HUES6 (cell line): Measurements from ENCODE around the gene MFSD2A.

Experiments used
- H3K27ac ChIP-seq: 2 replicates; pipeline ENCODE4 v1.7.0; 2013; ENCODE audit warnings: low read depth, mild to moderate bottlenecking, low read length, inconsistent platforms
- H3K27me3 ChIP-seq: 2 replicates; pipeline ENCODE4 v1.6.1; 2013; ENCODE audit warnings: low read length; ENCODE audit not compliant: control insufficient read depth, insufficient read depth
- H3K36me3 ChIP-seq: 2 replicates; pipeline ENCODE4 v1.6.1; 2013; ENCODE audit warnings: low read length; ENCODE audit not compliant: control insufficient read depth, insufficient read depth
- H3K4me1 ChIP-seq: 2 replicates; pipeline ENCODE4 v1.6.1; 2013; ENCODE audit warnings: low read length; ENCODE audit not compliant: control insufficient read depth, insufficient read depth
- H3K4me3 ChIP-seq: 2 replicates; pipeline ENCODE4 v1.5.1; 2013; ENCODE audit warnings: low read depth, low read length
- H3K9ac ChIP-seq: one replicate; pipeline ENCODE4 v1.6.1; 2013; ENCODE audit warnings: mild to moderate bottlenecking, low read length
- H3K9me3 ChIP-seq: 2 replicates; pipeline ENCODE4 v1.6.1; 2013; ENCODE audit warnings: low read depth, low read length; ENCODE audit not compliant: control insufficient read depth, insufficient read depth

Gene MFSD2A

GRCh38 chr1:39984951-39985350 lies 30.0 kb downstream of the MFSD2A start:
- H3K27ac ChIP-seq = no peak overlapping the region
- H3K4me3 ChIP-seq = no peak overlapping the region
- H3K9ac ChIP-seq = no peak overlapping the region
- no peaks in the 10 kb centered on the region for H3K9me3 ChIP-seq
- H3K36me3 ChIP-seq = no peaks in the 10 kb centered on the region
- H3K27me3 ChIP-seq = no peaks in the 10 kb centered on the region
- H3K4me1 ChIP-seq = peaks cover 26% of the 10 kb centered on the region

- Histone ChIP-seq H3K4me3 (no peak overlapping the region), H3K36me3 (no peaks in the 10 kb centered on the region), H3K9ac (no peak overlapping the region), H3K27ac (no peak overlapping the region), H3K27me3 (no peaks in the 10 kb centered on the region), H3K9me3 (no peaks in the 10 kb centered on the region), H3K4me1 (peaks cover 9% of the 10 kb centered on the region; the same call in 1 of the 2 replicates)
Measured at GRCh38 chr1:39987869-39988268, 32.9 kb downstream of the MFSD2A start.

DNA sequence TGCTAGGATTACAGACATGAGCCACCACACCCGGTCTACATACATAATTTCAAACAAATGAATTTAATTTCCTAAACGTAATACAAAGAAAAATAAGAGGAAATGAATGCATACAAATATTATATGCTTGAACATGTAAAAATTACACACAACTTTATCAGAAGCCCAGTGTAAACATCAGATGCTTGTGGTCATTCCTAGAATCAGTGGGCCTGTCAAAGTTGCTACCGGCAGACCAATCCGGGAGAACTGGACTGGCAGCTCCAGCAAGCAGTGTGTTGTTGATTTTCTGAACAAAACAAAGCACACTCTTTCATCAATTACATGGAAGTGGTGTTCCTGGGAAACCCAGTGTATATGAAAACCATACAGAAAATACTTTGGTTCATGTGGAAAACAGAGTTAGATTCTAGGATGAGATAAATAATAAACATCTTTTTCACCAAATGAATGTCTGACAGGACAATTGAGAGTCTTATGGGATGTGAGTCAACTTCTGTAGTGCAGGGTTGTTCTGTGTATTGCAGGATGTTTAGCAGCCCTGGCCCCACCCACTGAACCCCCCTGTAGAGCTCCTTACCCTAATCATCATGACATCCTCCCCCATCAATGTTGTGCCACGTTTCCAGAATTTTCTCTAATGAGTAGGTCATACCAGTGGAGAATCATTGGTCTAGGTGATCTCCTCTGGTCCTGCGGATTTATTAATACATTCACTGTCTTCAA lies 33.8 kb downstream of the MFSD2A start:
- Histone ChIP-seq H3K9ac (no peak overlapping the region), H3K4me3 (no peak overlapping the region), H3K9me3 (no peaks in the 10 kb centered on the region), H3K27ac (no peak overlapping the region), H3K27me3 (no peaks in the 10 kb centered on the region), H3K4me1 (peaks cover 9% of the 10 kb centered on the region; the same call in 1 of the 2 replicates), H3K36me3 (no peaks in the 10 kb centered on the region)

DNA sequence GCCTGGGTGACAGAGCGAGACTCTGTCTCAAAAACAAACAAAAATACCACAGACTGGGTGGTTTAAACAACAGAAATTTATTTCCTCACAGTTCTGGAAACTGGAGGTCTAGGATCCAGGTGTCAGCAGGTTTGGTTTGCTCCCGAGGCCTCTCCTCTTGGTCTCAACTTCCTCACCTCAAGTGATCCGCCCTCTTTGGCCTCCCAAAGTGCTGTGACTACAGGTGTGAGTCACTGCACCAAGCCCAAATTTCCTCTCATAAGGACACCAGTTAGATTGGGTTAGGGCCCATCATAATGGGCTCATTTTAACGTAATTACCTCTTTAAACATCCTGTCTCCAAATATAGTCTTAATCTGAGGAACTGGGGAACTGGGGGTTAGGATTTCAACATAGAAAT lies 35.5 kb downstream of the MFSD2A start:
- H3K27ac ChIP-seq = no peak overlapping the region
- H3K9ac ChIP-seq = no peak overlapping the region
- H3K4me3 ChIP-seq = no peak overlapping the region
- H3K4me1 ChIP-seq = peaks cover 5% of the 10 kb centered on the region; the same call in 1 of the 2 replicates
- no peaks in the 10 kb centered on the region for H3K36me3 ChIP-seq
- H3K9me3 ChIP-seq = no peaks in the 10 kb centered on the region
- H3K27me3 ChIP-seq = no peaks in the 10 kb centered on the region

DNA sequence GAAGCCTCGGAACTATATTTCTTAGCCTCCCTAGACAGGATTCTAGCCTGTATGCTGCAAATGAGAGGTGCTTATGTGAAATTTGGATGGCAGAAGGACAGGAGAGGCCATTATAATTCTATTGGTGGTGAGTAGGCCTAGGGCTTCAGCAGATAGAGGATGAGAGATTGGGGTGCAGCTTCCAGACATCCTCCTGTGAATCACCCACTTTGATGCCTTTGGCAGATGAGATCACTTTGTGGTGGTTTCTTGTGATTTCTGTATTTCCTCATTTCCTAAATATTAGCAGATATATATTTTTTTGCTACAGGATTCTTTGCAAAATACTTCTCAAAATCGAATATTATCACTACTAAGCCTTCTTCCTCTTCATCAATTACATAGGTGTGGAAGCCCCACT lies 37.3 kb downstream of the MFSD2A start:
- Histone ChIP-seq H3K9me3 (no peaks in the 10 kb centered on the region), H3K4me1 (no peaks in the 10 kb centered on the region), H3K4me3 (no peak overlapping the region), H3K36me3 (no peaks in the 10 kb centered on the region), H3K27me3 (no peaks in the 10 kb centered on the region), H3K27ac (no peak overlapping the region), H3K9ac (no peak overlapping the region)

DNA sequence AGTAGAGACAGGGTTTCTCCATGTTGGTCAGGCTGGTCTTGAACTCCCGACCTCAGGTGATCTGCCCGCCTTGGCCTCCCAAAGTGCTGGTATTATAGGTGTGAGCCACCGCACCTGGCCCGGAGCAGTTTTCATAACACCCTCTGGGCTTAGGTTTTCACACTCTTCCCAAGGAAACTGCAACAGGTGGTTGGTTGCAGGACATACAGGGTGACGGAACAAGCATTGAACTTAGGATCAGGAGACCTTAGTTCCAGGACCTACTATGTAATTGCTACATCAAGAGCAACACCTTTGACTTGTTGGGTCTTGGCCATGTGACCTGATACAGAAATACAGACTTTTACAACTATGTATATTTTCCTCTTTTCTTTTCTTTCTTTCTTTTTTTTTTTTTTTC lies 37.9 kb downstream of the MFSD2A start:
- Histone ChIP-seq H3K9ac (no peak overlapping the region), H3K4me3 (no peak overlapping the region), H3K36me3 (no peaks in the 10 kb centered on the region), H3K4me1 (no peaks in the 10 kb centered on the region), H3K27me3 (no peaks in the 10 kb centered on the region), H3K9me3 (no peaks in the 10 kb centered on the region), H3K27ac (no peak overlapping the region)

GRCh38 chr1:39995973-39996393 lies 41.0 kb downstream of the MFSD2A start:
- Histone ChIP-seq H3K9me3 (peaks cover 3% of the 10 kb centered on the region), H3K27ac (no peak overlapping the region), H3K9ac (no peak overlapping the region), H3K36me3 (no peaks in the 10 kb centered on the region), H3K4me1 (no peaks in the 10 kb centered on the region), H3K27me3 (no peaks in the 10 kb centered on the region), H3K4me3 (no peak overlapping the region)

- peaks cover 3% of the 10 kb centered on the region for H3K9me3 ChIP-seq
- H3K4me1 ChIP-seq = no peaks in the 10 kb centered on the region
- no peak overlapping the region for H3K4me3 ChIP-seq
- no peak overlapping the region for H3K9ac ChIP-seq
- no peak overlapping the region for H3K27ac ChIP-seq
- no peaks in the 10 kb centered on the region for H3K27me3 ChIP-seq
- no peaks in the 10 kb centered on the region for H3K36me3 ChIP-seq
Measured at GRCh38 chr1:39996396-39997004, 41.6 kb downstream of the MFSD2A start.

DNA sequence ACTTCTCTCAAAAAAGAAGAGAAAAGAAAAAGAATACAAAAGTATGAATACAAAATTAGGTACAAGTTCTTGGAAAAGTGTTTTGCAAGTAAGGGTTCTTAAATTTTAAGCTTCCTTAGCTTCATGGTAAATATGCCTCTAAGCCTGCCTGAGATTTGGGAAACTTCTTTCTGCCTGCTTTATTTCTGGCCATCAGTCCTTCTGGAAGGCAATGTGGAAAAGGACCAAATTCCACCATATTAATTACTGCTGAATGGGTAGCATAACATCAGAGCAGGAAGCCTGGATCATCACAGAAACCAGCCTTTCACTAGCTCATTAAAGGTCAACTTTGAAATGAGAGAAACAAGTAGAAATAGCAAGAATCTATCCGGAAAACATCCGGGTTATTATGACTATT lies 46.5 kb downstream of the MFSD2A start:
- H3K27ac ChIP-seq = no peak overlapping the region
- H3K27me3 ChIP-seq = no peaks in the 10 kb centered on the region
- no peak overlapping the region for H3K4me3 ChIP-seq
- peaks cover 3% of the 10 kb centered on the region for H3K9me3 ChIP-seq
- H3K36me3 ChIP-seq = no peaks in the 10 kb centered on the region
- H3K4me1 ChIP-seq = no peaks in the 10 kb centered on the region
- no peak overlapping the region for H3K9ac ChIP-seq

GRCh38 chr1:40003156-40004093 lies 48.5 kb downstream of the MFSD2A start:
- H3K36me3 ChIP-seq = no peaks in the 10 kb centered on the region
- no peak overlapping the region for H3K9ac ChIP-seq
- no peaks in the 10 kb centered on the region for H3K27me3 ChIP-seq
- H3K9me3 ChIP-seq = peaks cover 3% of the 10 kb centered on the region
- H3K27ac ChIP-seq = no peak overlapping the region
- H3K4me1 ChIP-seq = no peaks in the 10 kb centered on the region
- H3K4me3 ChIP-seq = no peak overlapping the region

- no peak overlapping the region for H3K9ac ChIP-seq
- no peaks in the 10 kb centered on the region for H3K4me1 ChIP-seq
- H3K27ac ChIP-seq = no peak overlapping the region
- no peaks in the 10 kb centered on the region for H3K9me3 ChIP-seq
- no peaks in the 10 kb centered on the region for H3K27me3 ChIP-seq
- no peak overlapping the region for H3K4me3 ChIP-seq
- no peaks in the 10 kb centered on the region for H3K36me3 ChIP-seq
Measured at GRCh38 chr1:40004857-40005256, 49.9 kb downstream of the MFSD2A start.
